HG03175 (cell line): ENCODE results near the gene GPLD1.
"Not testable (repeated sequence)": the region's sequence is repeated elsewhere in the genome, so short reads cannot be mapped to it uniquely, and the experiment has no call there.

Experiments used
- ATAC-seq: cut with Tn5 transposase; IDR thresholded peaks from one replicate; pipeline ENCODE4 v1.9.1; 2021; ENCODE audit warnings: mild to moderate bottlenecking, moderate library complexity; ENCODE audit not compliant: unreplicated experiment

The GPLD1 gene

DNA sequence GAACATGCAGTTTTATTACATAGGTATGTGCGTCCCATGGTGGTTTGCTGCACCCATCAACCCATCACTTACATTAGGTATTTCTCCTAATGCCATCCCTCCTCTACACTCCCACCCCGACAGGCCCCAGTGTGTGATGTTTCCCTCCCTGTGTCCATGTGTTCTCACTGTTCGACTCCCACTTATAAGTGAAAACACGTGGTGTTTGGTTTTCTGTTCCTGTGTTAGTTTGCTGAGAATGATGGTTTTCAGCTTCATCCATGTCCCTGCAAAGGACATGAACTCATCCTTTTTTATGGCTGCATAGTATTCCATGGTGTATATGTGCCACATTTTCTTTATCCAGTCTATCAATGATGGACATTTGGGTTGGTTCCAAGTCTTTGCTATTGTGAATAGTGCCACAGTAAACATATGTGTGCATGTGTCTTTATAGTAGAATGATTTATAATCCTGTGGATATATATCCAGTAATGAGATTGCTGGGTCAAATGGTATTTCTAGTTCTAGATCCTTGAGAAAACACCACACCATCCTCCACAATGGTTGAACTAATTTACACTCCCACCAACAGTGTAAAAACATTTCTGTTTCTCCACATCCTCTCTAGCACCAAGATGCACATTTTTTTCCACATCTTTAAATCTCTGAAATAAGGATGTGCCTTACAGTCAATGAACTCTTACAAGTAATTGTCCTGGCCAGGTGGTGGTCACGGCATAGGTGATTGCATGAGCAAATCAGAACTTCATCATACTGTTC lies 104.8 kb downstream of the GPLD1 start:
- ATAC-seq, result not testable (repeated sequence)

DNA sequence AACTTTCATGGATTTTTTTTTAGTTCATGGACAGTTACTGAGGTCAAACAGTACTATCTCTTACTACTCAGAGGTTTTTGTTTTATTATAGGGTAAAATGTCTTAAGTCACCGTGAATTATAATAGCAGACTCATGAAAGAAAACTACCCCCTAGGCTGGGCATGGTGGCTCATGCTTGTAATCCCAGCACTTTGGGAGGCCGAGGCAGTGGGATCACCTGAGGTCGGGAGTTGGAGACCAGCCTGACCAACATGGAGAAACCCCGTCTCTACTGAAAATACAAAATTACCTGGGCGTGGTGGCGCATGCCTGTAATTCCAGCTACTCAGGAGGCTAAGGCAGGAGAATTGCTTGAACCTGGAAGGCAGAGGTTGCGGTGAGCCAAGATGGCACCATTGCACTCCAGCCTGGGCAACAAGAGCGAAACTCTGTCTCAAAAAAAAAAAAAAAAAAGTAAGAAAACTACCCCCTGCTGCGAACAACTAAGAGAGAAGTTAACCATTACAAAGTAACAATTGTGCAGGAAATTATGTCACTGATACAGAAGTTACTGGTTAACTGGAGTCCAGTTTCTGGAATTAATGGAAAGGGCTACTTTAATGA lies 106.4 kb downstream of the GPLD1 start:
- ATAC-seq, result not testable (repeated sequence)

DNA sequence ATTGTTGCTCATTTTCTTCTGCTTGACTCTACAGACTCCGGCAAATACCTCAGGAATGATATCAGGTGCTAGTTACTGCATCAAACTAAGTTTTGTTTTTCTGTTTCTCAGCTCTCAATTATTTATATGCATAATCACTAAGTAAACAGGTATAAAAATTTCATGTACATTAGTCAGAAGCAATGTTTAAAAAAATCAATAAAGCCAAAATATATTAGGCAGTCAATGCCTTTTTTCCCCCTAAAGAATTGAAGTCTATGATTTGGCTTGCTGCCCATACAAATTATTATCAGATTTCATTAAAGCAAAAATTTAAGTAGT lies 107.2 kb downstream of the GPLD1 start:
- ATAC-seq, result no peak

GRCh38 chr6:24381476-24382219 lies 107.7 kb downstream of the GPLD1 start:
- ATAC-seq, result no peak

DNA sequence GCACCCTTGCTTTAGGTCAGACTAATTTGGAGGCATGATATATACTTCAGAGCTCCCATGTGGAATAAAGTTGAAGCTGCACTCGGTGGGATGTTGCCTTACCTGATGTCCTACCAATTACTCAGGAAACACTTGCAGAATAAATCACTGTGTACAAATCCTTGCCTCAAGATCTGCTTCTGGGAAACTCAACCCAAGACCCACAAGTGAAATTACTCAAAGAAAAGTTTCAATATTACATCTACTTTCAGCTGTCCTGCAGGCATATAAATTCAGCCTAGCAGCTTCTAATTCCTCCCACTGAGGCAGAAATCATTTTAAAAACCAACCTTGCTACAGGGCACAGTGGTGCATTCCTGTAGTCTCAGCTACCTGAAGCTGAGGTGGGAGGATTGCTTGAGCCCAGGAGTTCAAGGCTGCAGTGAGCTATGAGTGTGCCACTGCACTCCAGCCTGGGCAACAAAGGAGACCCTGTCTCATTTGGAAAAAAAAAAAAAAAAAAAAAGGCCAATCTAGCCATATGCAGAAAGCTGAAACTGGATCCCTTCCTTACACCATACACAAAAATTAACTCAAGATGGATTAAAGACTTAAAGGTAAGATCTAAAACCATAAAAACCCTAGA lies 110.8 kb downstream of the GPLD1 start:
- ATAC-seq, result peak; percentile 41
